Measurements from ENCODE around the gene VAMP1. TPM values are rescaled to one million over a fixed set of nuclear protein-coding genes. Genes with fewer than 3 reads are reported as not detected.
"Not testable (repeated sequence)": the region's sequence is repeated elsewhere in the genome, so short reads cannot be mapped to it uniquely, and the experiment has no call there.

Gene VAMP1
- total RNA-seq, 1 donor from 2014 or later, result 6.4 TPM

DNA sequence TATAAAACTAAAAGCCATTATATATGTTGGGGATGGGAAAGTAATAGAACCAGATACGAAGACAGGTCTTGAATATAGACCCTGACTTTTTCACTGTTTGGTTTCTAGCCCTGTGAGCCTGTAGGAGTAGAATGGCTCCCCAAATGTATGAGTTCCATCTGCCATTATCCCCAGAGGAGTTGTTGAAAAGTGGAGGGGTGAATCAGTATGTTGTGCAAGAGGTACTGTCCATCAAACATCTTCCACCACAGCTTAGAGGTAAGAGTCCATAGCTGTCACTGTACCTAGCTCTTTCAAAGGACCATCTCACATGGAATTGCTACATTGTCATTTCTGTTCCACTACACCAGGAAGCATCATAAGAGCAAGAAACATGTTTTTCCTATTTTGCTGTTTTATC is 24.5 kb upstream of the VAMP1 start:
- peaks cover 24% of the 10 kb centered on the region for H3K4me1 Mint-ChIP-seq
- H3K9me3 Mint-ChIP-seq, result no peaks in the 10 kb centered on the region
- peak overlapping the region; percentile 90 for H3K4me3 Mint-ChIP-seq
- TF ChIP-seq, protein P1, sequence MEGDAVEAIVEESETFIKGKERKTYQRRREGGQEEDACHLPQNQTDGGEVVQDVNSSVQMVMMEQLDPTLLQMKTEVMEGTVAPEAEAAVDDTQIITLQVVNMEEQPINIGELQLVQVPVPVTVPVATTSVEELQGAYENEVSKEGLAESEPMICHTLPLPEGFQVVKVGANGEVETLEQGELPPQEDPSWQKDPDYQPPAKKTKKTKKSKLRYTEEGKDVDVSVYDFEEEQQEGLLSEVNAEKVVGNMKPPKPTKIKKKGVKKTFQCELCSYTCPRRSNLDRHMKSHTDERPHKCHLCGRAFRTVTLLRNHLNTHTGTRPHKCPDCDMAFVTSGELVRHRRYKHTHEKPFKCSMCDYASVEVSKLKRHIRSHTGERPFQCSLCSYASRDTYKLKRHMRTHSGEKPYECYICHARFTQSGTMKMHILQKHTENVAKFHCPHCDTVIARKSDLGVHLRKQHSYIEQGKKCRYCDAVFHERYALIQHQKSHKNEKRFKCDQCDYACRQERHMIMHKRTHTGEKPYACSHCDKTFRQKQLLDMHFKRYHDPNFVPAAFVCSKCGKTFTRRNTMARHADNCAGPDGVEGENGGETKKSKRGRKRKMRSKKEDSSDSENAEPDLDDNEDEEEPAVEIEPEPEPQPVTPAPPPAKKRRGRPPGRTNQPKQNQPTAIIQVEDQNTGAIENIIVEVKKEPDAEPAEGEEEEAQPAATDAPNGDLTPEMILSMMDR (IDR thresholded peaks at IDR 0.05; ENCODE audit: unreplicated experiment), result no peak
- DNase-seq (ENCODE audit: low spot score in 2 of 2, unreplicated experiment in 2 of 2), result no peak
- peaks cover 11% of the 10 kb centered on the region for H3K36me3 Mint-ChIP-seq
- no peaks in the 10 kb centered on the region for H3K27me3 Mint-ChIP-seq (ENCODE audit: low read depth)
- H3K27ac Mint-ChIP-seq, result no peak overlapping the region

DNA sequence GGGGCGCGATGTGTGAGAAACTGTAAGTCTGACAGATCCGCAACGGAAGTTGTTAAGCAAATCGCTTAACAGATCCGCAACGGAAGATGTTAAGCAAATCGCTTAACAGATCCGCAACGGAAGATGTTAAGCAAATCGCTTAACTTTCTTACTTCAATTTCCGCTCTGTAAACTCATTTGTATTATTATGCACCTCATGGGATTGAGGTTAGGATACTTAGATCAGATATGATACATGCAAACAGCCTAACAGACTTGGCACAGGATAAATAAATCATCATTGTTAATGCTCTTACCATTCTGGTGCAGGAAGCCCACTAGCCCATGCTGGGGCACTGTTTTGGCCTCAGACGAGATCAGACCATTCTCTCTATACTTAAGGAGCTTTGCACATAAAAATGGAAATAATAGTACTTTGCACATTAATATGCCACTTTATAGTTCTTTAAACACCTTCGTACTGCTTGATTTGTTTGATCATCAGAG is 23.8 kb upstream of the VAMP1 start:
- Mint-ChIP-seq H3K4me1 (peaks cover 24% of the 10 kb centered on the region), H3K27ac (peak overlapping the region; percentile 96), H3K36me3 (peaks cover 10% of the 10 kb centered on the region), H3K27me3 (ENCODE audit: low read depth) (no peaks in the 10 kb centered on the region), H3K9me3 (no peaks in the 10 kb centered on the region), H3K4me3 (peak overlapping the region; percentile 90)
- TF ChIP-seq, protein P1 (IDR thresholded peaks at IDR 0.05; ENCODE audit: unreplicated experiment), result no peak
- DNase-seq (ENCODE audit: low spot score in 2 of 2, unreplicated experiment in 2 of 2), result no peak

DNA sequence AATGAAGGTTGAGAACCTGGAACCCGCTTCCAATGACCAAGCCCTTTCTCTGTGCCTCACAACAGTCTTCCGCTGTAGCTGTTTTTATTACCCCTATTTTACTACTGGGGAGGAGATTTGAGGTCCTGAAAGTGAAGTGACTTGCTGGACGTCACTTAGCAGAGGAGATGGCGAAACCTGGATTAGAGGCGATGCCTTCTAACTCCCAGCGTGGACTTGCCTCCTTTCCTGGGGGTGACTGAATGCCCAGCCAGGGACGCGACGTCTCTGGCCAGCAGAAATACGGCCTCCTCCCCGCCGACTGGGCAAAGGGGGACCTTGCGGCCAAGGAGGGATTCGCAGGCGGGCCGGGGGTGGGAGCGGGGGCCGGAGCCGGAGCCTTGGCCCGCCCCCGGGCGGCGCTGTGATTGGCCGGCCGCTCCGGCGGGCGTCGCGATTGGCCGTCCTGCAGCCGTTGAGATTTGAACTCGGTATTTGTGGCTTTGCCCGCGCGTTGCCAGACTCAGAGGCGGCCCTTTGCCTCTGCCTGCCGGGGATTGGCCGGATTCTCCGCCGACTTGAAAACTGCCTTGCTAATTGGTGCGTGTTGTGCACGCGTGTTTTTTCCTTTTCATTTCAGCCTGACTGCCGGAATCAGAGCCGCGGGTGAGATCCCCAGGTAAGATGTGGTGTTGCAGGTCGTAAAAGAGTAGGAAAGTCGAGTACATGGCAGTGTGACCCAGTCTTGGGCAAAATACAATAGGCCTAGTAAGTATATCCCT is 23.2 kb upstream of the VAMP1 start, which contains the start of gene NCAPD2:
TSS of gene NCAPD2 (plus strand) at position 606 of the 761 bp plus-strand sequence. CDS start 997 bp downstream, outside the sequence.
- H3K4me3 Mint-ChIP-seq, result peak within 1 kb of the TSS; percentile 90

DNA sequence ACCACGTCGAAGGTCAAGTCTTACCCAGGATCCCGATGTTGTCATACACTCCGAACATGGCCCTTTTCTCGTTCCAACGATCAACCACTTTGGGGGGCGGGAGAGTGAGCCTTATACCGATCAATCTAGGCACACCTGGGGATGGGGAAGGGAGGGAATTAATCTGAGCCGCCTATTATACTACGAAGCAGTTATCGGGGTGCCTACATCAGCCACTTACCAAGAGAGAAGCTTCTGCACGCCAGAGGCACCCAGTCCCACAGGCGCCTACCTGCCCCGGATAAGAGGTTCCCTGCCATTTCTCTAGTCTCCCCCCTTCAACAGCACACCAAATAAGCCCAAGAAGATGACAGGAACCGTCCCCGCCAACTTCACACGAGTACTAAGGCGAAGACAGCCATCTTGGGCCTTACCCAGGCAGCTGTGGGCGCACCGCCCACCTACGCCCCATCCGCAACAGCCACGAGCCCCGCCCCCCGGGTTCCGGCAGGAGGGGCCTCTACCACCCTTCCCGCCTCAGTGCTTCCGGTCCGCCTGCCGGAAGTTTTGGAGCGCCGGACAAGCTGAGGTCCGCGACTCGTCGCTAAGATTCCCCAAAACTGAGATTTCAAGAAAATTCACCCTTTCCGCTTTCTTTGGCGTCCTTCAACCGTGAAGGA is 22.5 kb upstream of the VAMP1 start, which contains the start of gene MRPL51:
TSS of gene MRPL51 (minus strand) at position 425 of the 659 bp plus-strand sequence. CDS start at position 299, 126 bp downstream.
- H3K27me3 Mint-ChIP-seq (ENCODE audit: low read depth), result no peaks in the 10 kb centered on the region
- no peaks in the 10 kb centered on the region for H3K9me3 Mint-ChIP-seq

More for the DNA sequence above, 23.2 kb upstream of the VAMP1 start, which contains the start of gene NCAPD2:
- DNase-seq (ENCODE audit: low spot score in 2 of 2, unreplicated experiment in 2 of 2), result peak; percentile 84 to 92
- Mint-ChIP-seq H3K36me3 (peaks cover 8% of the 10 kb centered on the region), H3K27ac (peak within 1 kb of the TSS; percentile 97), H3K9me3 (no peaks in the 10 kb centered on the region), H3K27me3 (ENCODE audit: low read depth) (no peaks in the 10 kb centered on the region), H3K4me1 (peaks cover 24% of the 10 kb centered on the region)
- TF ChIP-seq, protein P1 (IDR thresholded peaks at IDR 0.05; ENCODE audit: unreplicated experiment), result peak; percentile 23

DNA sequence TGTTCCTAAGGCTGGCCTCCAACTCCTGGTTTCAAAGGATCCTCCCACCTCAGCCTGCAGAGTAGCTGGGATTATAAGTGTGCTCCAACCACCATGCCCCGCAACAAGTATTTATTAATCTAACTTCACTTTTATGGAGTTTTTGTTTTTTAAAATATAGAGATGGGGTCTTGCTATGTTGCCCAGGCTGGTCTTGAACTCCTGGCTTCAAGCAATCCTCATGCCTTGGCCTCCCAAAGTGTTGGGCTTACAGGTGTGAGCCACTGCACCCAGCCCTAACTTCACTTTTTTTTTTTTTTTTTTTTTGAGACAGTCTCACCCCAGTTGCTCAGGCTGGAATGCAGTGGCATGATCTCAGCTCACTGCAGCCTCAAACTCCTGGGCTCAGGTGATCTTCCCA is 20.2 kb upstream of the VAMP1 start:
- not testable (repeated sequence) for H3K36me3 Mint-ChIP-seq; DNase-seq (ENCODE audit: low spot score in 2 of 2, unreplicated experiment in 2 of 2); H3K4me3 Mint-ChIP-seq; H3K27me3 Mint-ChIP-seq (ENCODE audit: low read depth); H3K27ac Mint-ChIP-seq; H3K9me3 Mint-ChIP-seq
- H3K4me1 Mint-ChIP-seq, result peaks cover 24% of the 10 kb centered on the region

More for the DNA sequence above, 22.5 kb upstream of the VAMP1 start, which contains the start of gene MRPL51:
- TF ChIP-seq, protein P1 (IDR thresholded peaks at IDR 0.05; ENCODE audit: unreplicated experiment), result no peak
- peak; percentile 94 to 97 for DNase-seq (ENCODE audit: low spot score in 2 of 2, unreplicated experiment in 2 of 2)
- Mint-ChIP-seq H3K4me3 (peak within 1 kb of the TSS; percentile 90), H3K4me1 (peaks cover 24% of the 10 kb centered on the region), H3K36me3 (peaks cover 6% of the 10 kb centered on the region), H3K27ac (peak within 1 kb of the TSS; percentile 97)

DNA sequence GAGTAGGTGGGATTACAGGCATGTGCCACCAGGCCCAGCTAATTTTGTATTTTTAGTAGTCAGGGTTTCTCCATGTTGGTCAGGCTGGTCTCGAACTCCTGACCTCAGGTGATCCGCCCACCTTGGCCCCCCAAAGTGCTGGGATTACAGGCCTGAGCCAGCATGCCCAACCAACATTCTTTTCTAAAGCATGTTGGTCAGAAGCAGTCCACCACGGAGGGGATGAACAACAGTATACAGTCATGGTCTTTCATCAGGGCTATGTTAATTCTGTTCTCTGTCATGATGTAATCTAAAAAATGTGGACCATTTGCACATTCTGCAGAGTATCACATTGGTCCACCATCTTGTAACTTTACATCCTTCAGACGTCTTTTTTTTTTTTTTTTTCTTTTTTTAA is 19.0 kb upstream of the VAMP1 start:
- H3K27ac Mint-ChIP-seq, result no peak overlapping the region
- no peaks in the 10 kb centered on the region for H3K36me3 Mint-ChIP-seq
- no peaks in the 10 kb centered on the region for H3K27me3 Mint-ChIP-seq (ENCODE audit: low read depth)
- no peaks in the 10 kb centered on the region for H3K9me3 Mint-ChIP-seq
- no peak for DNase-seq (ENCODE audit: low spot score in 2 of 2, unreplicated experiment in 2 of 2)
- peaks cover 13% of the 10 kb centered on the region for H3K4me1 Mint-ChIP-seq
- H3K4me3 Mint-ChIP-seq, result no peak overlapping the region
- TF ChIP-seq, protein P1 (IDR thresholded peaks at IDR 0.05; ENCODE audit: unreplicated experiment), result no peak
